ENCODE measurements around the gene PLCL1.
A peak's percentile ranks its signal among the peaks of the same experiment; 100 is the strongest.

PLCL1 gene

GRCh38 chr2:198062826-198063225 lies 258.4 kb downstream of the PLCL1 start:
- H3K4me3 ChIP-seq = no peak overlapping the region
- H3K27me3 ChIP-seq = no peaks in the 10 kb centered on the region
- H3K4me1 ChIP-seq = no peaks in the 10 kb centered on the region
- H3K9me3 ChIP-seq (replicated peaks in 1 of 11) = no peaks in the 10 kb centered on the region
- no peaks in the 10 kb centered on the region for H4K20me1 ChIP-seq
- H3K36me3 ChIP-seq = no peaks in the 10 kb centered on the region
- H3K27ac ChIP-seq = no peak overlapping the region
- no peak for TF ChIP-seq Cebpa-rat (IDR thresholded peaks at IDR 0.05)
- no peak overlapping the region for H3K9ac ChIP-seq
- H3K4me2 ChIP-seq = no peak overlapping the region

GRCh38 chr2:198063242-198063641 lies 258.8 kb downstream of the PLCL1 start:
- no peaks in the 10 kb centered on the region for H3K4me1 ChIP-seq
- no peaks in the 10 kb centered on the region for H3K9me3 ChIP-seq (replicated peaks in 1 of 11)
- H3K4me3 ChIP-seq = no peak overlapping the region
- no peak overlapping the region for H3K27ac ChIP-seq
- no peak overlapping the region for H3K4me2 ChIP-seq
- no peaks in the 10 kb centered on the region for H3K36me3 ChIP-seq
- no peak for TF ChIP-seq Cebpa-rat (IDR thresholded peaks at IDR 0.05)
- no peak overlapping the region for H3K9ac ChIP-seq
- no peaks in the 10 kb centered on the region for H3K27me3 ChIP-seq
- no peaks in the 10 kb centered on the region for H4K20me1 ChIP-seq

GRCh38 chr2:198065322-198065721 lies 260.9 kb downstream of the PLCL1 start:
- Histone ChIP-seq H3K4me1 (no peaks in the 10 kb centered on the region), H4K20me1 (no peaks in the 10 kb centered on the region), H3K27ac (no peak overlapping the region), H3K9ac (no peak overlapping the region), H3K36me3 (no peaks in the 10 kb centered on the region), H3K4me2 (no peak overlapping the region), H3K4me3 (no peak overlapping the region), H3K9me3 (replicated peaks in 1 of 11) (no peaks in the 10 kb centered on the region), H3K27me3 (no peaks in the 10 kb centered on the region)
- no peak for TF ChIP-seq Cebpa-rat (IDR thresholded peaks at IDR 0.05)

GRCh38 chr2:198066597-198066996 lies 262.2 kb downstream of the PLCL1 start:
- Histone ChIP-seq H3K9me3 (replicated peaks in 1 of 11) (no peaks in the 10 kb centered on the region), H4K20me1 (no peaks in the 10 kb centered on the region), H3K4me1 (no peaks in the 10 kb centered on the region), H3K27ac (no peak overlapping the region), H3K4me3 (no peak overlapping the region), H3K9ac (no peak overlapping the region), H3K27me3 (no peaks in the 10 kb centered on the region), H3K36me3 (no peaks in the 10 kb centered on the region), H3K4me2 (no peak overlapping the region)
- TF ChIP-seq Cebpa-rat (IDR thresholded peaks at IDR 0.05) = no peak

- H3K27ac ChIP-seq = no peak overlapping the region
- H4K20me1 ChIP-seq = no peaks in the 10 kb centered on the region
- H3K9me3 ChIP-seq (replicated peaks in 1 of 11) = no peaks in the 10 kb centered on the region
- no peaks in the 10 kb centered on the region for H3K4me1 ChIP-seq
- H3K9ac ChIP-seq = no peak overlapping the region
- no peaks in the 10 kb centered on the region for H3K27me3 ChIP-seq
- H3K4me3 ChIP-seq = no peak overlapping the region
- TF ChIP-seq Cebpa-rat (IDR thresholded peaks at IDR 0.05) = no peak
- H3K4me2 ChIP-seq = no peak overlapping the region
- H3K36me3 ChIP-seq = no peaks in the 10 kb centered on the region
These were observed 268.3 kb downstream of the PLCL1 start for GRCh38 chr2:198072655-198073054.

- TF ChIP-seq Cebpa-rat (IDR thresholded peaks at IDR 0.05) = no peak
These were observed 268.9 kb downstream of the PLCL1 start for GRCh38 chr2:198073253-198073652.

GRCh38 chr2:198077477-198077876 lies 273.1 kb downstream of the PLCL1 start:
- Histone ChIP-seq H3K4me1 (no peaks in the 10 kb centered on the region), H3K27ac (no peak overlapping the region), H3K9ac (no peak overlapping the region), H4K20me1 (no peaks in the 10 kb centered on the region), H3K36me3 (no peaks in the 10 kb centered on the region), H3K4me2 (no peak overlapping the region), H3K9me3 (replicated peaks in 1 of 11) (no peaks in the 10 kb centered on the region), H3K27me3 (no peaks in the 10 kb centered on the region), H3K4me3 (no peak overlapping the region)
- no peak for TF ChIP-seq Cebpa-rat (IDR thresholded peaks at IDR 0.05)

More at GRCh38 chr2:198073253-198073652, 268.9 kb downstream of the PLCL1 start:
- Histone ChIP-seq H3K4me1 (no peaks in the 10 kb centered on the region), H3K27me3 (no peaks in the 10 kb centered on the region), H3K9me3 (replicated peaks in 1 of 11) (no peaks in the 10 kb centered on the region), H3K4me3 (no peak overlapping the region), H3K9ac (no peak overlapping the region), H4K20me1 (no peaks in the 10 kb centered on the region), H3K4me2 (no peak overlapping the region), H3K36me3 (no peaks in the 10 kb centered on the region), H3K27ac (no peak overlapping the region)

- Histone ChIP-seq H3K27ac (no peak overlapping the region), H4K20me1 (no peaks in the 10 kb centered on the region), H3K4me3 (no peak overlapping the region), H3K27me3 (no peaks in the 10 kb centered on the region), H3K9me3 (replicated peaks in 1 of 11) (no peaks in the 10 kb centered on the region), H3K4me2 (no peak overlapping the region), H3K9ac (no peak overlapping the region), H3K36me3 (no peaks in the 10 kb centered on the region), H3K4me1 (no peaks in the 10 kb centered on the region)
- TF ChIP-seq Cebpa-rat (IDR thresholded peaks at IDR 0.05) = no peak
These were observed 276.7 kb downstream of the PLCL1 start for GRCh38 chr2:198080879-198081765.

- H3K27me3 ChIP-seq = no peaks in the 10 kb centered on the region
- no peaks in the 10 kb centered on the region for H3K9me3 ChIP-seq (replicated peaks in 1 of 11)
- H3K36me3 ChIP-seq = no peaks in the 10 kb centered on the region
- no peak overlapping the region for H3K4me2 ChIP-seq
- no peak overlapping the region for H3K9ac ChIP-seq
- H3K4me1 ChIP-seq = no peaks in the 10 kb centered on the region
- H4K20me1 ChIP-seq = no peaks in the 10 kb centered on the region
- no peak for TF ChIP-seq Cebpa-rat (IDR thresholded peaks at IDR 0.05)
- no peak overlapping the region for H3K4me3 ChIP-seq
- no peak overlapping the region for H3K27ac ChIP-seq
These were observed 279.8 kb downstream of the PLCL1 start for GRCh38 chr2:198084156-198084555.

- no peak overlapping the region for H3K4me3 ChIP-seq
- H3K27ac ChIP-seq = no peak overlapping the region
- TF ChIP-seq Cebpa-rat (IDR thresholded peaks at IDR 0.05) = no peak
- no peaks in the 10 kb centered on the region for H3K9me3 ChIP-seq (replicated peaks in 1 of 11)
- no peaks in the 10 kb centered on the region for H4K20me1 ChIP-seq
- H3K4me2 ChIP-seq = peak overlapping the region in 2 of 11 experiments; percentile 56 to 58; a peak in 3 of 22 replicates
- no peaks in the 10 kb centered on the region for H3K36me3 ChIP-seq
- H3K27me3 ChIP-seq = no peaks in the 10 kb centered on the region
- peaks cover 0 to 55% (median 0%) of the 10 kb centered on the region in 10 experiments; a peak in 6 of 20 replicates for H3K4me1 ChIP-seq
- no peak overlapping the region for H3K9ac ChIP-seq
These were observed 291.6 kb downstream of the PLCL1 start for GRCh38 chr2:198096002-198096401.
